ENCODE measurements around the gene ZNF710.

Gene ZNF710

DNA sequence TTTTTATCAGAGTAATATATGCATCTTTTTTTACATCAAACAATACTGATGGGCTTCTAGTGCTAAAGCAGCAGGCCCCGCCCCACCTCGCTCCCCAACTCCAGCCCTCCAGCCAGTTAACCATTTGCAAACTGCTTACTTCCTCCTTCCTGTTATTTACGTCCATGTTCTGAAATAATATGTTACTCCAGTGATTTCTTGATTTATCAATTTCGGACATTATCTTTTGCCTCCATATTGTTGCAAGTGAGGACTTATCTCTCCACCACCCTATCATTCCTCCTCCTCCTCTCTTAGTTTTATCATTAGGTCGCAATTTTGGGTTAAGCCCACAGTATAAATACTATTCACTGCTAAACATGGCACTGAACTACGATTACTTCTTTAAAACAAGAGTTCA, 39.5 kb downstream of the ZNF710 start:
- no peak for DNase-seq

DNA sequence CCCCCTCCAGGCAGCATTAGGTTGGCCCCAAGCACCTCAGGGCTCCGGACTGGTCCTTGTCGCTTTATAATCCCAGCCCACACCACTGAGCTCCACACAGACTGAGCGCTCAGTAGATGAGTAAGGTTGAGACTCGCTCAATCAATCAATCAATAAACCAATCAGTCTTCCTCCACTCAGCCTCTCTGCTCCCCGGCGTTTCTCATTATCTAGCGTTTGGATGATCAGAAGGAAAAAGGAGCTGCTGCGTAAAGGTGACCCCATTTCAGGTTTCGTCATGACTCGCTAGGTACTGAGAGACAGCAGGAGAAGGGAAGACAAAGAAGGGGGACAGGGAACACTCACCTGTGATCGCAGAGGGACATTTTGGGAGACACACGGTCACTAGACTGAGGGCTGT, 41.2 kb downstream of the ZNF710 start:
- no peak for DNase-seq

DNA sequence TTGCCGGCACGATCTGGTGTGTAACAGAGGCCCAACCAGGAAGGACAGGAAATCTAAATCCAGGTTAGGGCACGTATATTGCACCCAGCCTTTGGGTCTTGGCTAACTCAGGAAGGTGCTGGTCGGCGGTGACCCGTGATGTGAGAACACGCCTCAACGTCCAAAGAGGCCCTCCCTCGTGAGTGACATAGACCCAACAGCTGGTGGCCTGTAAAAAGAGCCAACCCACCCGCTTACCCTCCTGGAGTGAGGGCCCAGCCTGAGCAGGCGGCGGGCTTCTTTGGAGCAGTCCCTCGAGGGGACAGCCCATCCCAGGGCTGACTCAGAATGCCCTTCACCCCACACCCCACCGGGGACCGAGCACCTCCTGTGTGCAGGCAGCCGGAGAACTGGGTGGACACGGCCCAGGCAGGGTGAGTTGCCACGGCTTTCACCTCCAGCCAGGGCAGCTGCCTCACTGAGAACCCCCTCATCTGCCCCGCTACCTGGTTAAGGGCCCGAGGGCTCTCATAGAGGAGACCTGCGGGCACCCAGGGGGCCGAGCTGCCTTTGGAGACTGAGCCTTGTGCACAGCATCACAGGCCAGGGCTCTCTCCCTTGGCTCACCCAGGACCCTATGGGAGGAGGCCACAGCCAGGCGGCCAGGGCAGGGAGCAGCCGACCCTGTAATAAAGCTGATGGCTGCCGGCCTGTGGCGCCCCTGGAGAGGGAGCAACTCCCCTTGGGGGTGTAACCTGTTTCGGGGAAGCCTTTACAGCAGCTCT, 41.8 kb downstream of the ZNF710 start:
- DNase-seq, result no peak

DNA sequence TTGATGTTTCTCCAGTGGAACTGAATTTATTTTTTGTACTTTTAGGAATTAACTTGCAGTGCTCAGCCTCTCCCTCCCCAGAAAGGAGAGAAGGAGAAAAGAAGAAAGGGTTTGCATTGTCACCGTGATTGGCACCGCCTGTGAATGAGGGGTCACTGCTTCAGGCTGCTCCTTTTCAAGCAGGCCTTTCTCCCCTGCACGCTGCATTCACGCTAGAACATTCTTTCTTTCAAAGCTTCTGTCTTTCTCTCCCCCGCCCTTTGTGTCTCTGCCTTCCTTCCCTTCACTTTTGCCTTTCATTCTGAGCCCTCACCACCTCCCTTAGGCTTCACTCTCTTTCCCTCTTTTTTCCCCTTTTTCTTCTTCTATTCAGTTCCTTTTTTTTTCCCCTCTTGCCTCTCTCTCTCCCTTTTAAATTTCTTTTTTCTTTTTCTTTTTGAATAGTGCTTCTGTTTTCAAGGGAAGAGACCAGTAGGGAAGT, 42.4 kb downstream of the ZNF710 start:
- no peak for DNase-seq

- no peak for DNase-seq
Observed at GRCh38 chr15:90044191-90044590, 43.1 kb downstream of the ZNF710 start.

DNA sequence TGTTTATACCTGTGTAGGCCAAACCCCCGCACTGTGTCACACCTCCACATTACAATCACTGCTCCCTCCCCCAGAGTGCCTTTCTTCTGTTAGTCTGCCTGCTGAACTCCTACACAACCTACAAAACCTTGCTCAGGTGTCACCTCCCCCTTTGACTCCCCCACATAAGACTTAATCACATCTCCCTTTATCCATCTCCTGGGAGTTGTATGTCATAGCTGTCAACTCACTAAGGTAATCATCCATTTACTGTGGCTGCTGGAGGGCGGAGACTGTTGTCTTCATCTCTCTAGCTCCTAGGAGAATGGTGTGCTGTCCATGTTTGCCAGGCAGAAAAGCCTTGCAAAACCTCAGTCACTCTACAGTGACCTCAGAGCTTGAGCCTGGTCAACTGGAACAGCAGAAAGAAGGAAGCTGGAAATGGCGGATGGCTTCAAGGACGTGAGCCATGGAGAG, 43.8 kb downstream of the ZNF710 start:
- no peak for DNase-seq

GRCh38 chr15:90046289-90046688, 45.2 kb downstream of the ZNF710 start:
- DNase-seq, result no peak

- DNase-seq, result no peak
Observed at GRCh38 chr15:90046911-90047392, 45.8 kb downstream of the ZNF710 start.

- no peak for DNase-seq
Observed at GRCh38 chr15:90047956-90048575, 46.9 kb downstream of the ZNF710 start.

DNA sequence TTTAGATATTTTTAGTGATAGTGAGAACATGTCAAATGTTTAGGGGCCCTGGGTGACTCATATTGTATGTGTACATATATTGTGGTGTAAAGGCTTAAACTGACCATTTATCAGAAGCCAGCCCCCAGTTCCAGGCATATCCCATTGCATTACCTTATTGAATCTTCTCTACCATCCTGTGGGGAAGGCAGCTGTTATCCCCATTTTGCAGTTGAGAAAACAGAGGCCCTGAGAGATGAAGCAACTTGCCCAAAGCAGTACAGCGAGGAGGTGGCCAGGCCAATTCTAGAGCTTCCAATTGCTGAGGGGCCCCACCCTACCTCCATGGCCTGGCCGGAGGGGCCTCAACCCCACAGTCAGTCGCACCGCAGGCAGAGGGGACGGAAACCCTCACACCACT, 47.9 kb downstream of the ZNF710 start:
- no peak for DNase-seq

GRCh38 chr15:90049666-90050604, 48.8 kb downstream of the ZNF710 start:
- no peak for DNase-seq

DNA sequence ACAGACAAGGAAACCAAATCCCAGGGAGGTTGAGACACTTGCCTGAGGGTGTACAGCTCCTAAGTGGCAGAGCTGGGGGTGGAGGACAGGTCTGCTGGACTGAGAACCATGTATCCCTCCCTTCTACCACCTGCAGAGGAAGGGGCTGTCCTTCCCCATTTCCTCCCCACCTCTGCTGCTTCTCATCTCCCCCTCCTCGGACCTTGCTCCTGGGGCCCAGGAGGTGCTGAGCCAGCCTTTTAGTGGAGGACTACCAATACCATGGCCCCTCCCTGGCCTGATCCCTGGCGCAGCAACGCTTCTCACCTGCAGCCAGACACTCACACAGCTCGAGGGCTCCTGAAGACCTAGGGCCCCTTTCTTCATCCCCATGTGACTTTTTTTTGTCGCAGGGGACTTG, 50.8 kb downstream of the ZNF710 start:
- no peak for DNase-seq

- DNase-seq, result no peak
Observed at GRCh38 chr15:90053685-90054466, 52.8 kb downstream of the ZNF710 start.

- DNase-seq, result no peak
Observed at GRCh38 chr15:90054618-90055097, 53.5 kb downstream of the ZNF710 start.

GRCh38 chr15:90055182-90055581, 54.1 kb downstream of the ZNF710 start:
- no peak for DNase-seq

- no peak for DNase-seq
Observed at GRCh38 chr15:90056529-90056928, 55.4 kb downstream of the ZNF710 start.

GRCh38 chr15:90058308-90058707, 57.2 kb downstream of the ZNF710 start:
- no peak for DNase-seq

DNA sequence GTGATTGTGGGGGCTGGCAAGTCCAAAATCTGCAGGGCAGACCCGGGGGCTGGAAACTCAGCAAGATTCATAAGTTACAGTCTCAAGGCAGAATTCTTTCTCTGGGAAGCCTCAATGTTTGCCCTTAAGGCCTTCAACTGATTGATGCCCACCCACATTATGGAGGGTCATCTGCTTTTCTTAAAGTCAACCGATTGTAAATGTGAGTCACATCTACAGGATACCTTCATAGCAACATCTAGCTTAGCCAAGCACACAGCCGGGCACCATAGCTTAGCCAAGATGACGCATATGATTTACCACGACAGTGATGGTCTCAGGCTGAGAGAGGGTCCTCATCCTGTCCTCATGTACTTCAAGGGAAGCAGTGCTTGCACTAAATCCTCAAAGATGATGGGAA, 57.7 kb downstream of the ZNF710 start:
- DNase-seq, result no peak

DNA sequence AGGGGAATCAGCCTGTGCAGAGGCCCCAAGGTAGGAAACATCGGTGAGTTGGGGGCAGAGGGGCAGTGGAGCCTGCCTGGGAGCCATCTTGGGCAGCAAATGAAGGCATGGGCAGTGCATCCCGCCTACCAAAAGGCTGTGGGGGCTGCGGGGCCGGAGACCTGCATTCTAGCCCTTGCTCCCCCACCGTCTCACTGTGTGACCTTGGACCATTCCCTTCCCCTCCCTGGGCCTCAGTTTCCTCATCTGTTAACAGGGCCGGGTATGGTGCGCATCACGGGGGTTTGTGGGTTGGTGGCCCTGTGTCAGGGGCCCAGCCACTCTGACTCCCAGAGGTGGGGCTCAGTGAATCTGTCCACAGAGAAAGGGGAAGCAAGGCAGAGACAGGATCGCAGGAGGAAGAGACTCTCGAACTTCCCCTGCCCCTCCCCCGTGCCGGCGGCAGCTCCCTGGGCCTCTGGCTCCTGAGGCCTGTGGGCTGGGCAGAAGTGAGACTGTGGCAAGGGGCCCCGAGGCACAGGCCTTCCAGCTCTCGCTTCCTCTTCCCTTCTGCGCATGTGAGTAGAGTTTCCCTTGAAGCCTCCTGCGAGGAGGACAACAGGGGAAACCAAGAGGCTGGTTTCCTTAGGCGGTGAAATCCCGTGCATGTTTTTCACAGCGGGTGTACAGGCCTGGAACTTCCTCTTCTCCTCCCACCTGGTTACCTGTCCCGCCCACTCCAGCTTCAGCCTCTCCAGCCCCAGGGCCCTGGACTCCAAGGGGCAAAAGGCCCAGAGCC, 58.3 kb downstream of the ZNF710 start:
- peak; percentile 75 for DNase-seq

DNA sequence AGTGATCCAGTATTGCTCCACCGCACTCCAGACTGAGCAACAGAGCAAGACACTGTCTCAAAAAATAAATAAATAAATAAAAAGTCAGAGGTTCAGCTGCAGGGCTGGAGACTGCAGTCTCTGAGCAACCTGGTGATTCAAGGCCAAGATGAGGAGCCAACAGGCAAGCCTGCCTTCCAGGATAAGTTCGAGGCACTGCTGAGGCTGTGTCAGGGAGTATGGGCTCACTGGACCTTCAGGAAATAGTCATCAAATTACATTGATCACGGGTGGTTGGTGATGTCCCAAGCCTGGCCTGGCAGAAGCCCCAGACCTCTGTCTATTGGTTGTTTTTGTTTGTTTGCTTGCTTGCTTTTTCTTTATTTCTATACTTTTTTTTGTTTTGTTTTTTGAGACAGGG, 59.7 kb downstream of the ZNF710 start:
- DNase-seq, result no peak

GRCh38 chr15:90062023-90062442, 60.9 kb downstream of the ZNF710 start:
- peak; percentile 57 for DNase-seq
